ENCODE data around the gene FRRS1L. TPM values are rescaled to one million over a fixed set of nuclear protein-coding genes. Genes with fewer than 3 reads are reported as not detected.

FRRS1L gene
- total and polyA plus RNA-seq, 2 of the 4 experiments (the other 2 are of a cell fraction): under 0.01 to 0.05 TPM

- peaks cover 17% of the 10 kb centered on the region for H3K36me3 ChIP-seq (ENCODE audit: control insufficient read depth, insufficient read depth, low read length)
- peak; percentile 48 for ATAC-seq (ENCODE audit: low read depth)
Measured at GRCh38 chr9:109088221-109088620, 78.8 kb downstream of the FRRS1L start.

More at GRCh38 chr9:109088221-109088620, 78.8 kb downstream of the FRRS1L start:
- Histone ChIP-seq H2BK5ac (ENCODE audit: low read depth, low read length, poor library complexity, severe bottlenecking) (no peak overlapping the region), H2AFZ (replicated peaks; ENCODE audit: low read length, poor library complexity) (no peak overlapping the region), H2AK9ac (replicated peaks; ENCODE audit: low read depth, low read length, poor library complexity) (no peak overlapping the region), H3K23ac (ENCODE audit: low read depth, low read length) (no peak overlapping the region), H3K4me1 (ENCODE audit: control insufficient read depth, insufficient read depth, low read length) (no peaks in the 10 kb centered on the region; the same call in 1 of the 2 replicates), H3K27ac (ENCODE audit: insufficient read depth, low read length) (no peak overlapping the region), H3K9me3 (ENCODE audit: control insufficient read depth, insufficient read depth, low read length) (no peaks in the 10 kb centered on the region), H2BK15ac (ENCODE audit: low read depth, low read length) (no peak overlapping the region; the same call in 2 of the 3 replicates), H4K8ac (ENCODE audit: low read depth in 2 of 2, low read length in 2 of 2) (no peak overlapping the region), H4K20me1 (ENCODE audit: insufficient read depth, low read length) (no peaks in the 10 kb centered on the region), H3K14ac (replicated peaks; ENCODE audit: low read depth, low read length) (no peak overlapping the region), H3K18ac (ENCODE audit: low read depth, low read length) (no peak overlapping the region), H2BK120ac (ENCODE audit: low read depth, low read length) (no peak overlapping the region), H3K9me1 (ENCODE audit: insufficient read depth, low read length) (0 out of 2 replicates have a peak, but pooled peaks cover 4% of the 10 kb centered on the region), H4K5ac (ENCODE audit: low read depth, low read length) (no peak overlapping the region), H3K79me1 (ENCODE audit: low read depth in 1 of 2, low read length in 2 of 2) (peaks cover 25 to 57% of the 10 kb centered on the region in 2 experiments), H2AK5ac (ENCODE audit: low read depth, low read length) (no peak overlapping the region), H3K9ac (ENCODE audit: low read depth, low read length) (no peak overlapping the region), H4K91ac (ENCODE audit: insufficient read depth, low read depth, low read length) (no peak overlapping the region), H3K4ac (ENCODE audit: low read depth, low read length) (no peak overlapping the region), H3K56ac (ENCODE audit: extremely low read depth, insufficient read depth, low read length) (no peak overlapping the region), H3K27me3 (ENCODE audit: control insufficient read depth, insufficient read depth, low read length) (no peaks in the 10 kb centered on the region), H3K4me3 (ENCODE audit: insufficient read depth, low read depth, low read length) (no peak overlapping the region), H3K4me2 (ENCODE audit: low read depth, low read length) (no peak overlapping the region), H2BK20ac (ENCODE audit: low read depth, low read length) (no peak overlapping the region)
- BruUV-seq (replicated peaks): no TSS peak
- intact Hi-C loops (cut with micrococcal nuclease) (no loop called here), in situ Hi-C loops (cut with MboI; ENCODE audit: low sequenced_read_pairs) (no loop called here), dilution Hi-C loops (cut with HindIII; ENCODE audit: low sequenced_read_pairs, unreplicated experiment) (no loop called here)
- ChIA-PET CTCF (no interaction called here), POLR2A (ENCODE audit: unreplicated experiment) (no interaction called here)
- TF ChIP-seq RAD21 (IDR thresholded peaks at IDR 0.05; ENCODE audit: low read length) (no peak), CEBPB (IDR thresholded peaks at IDR 0.05; ENCODE audit: low read depth, low read length) (peak; percentile 37; the same call in 1 of the 2 replicates), FOS (IDR thresholded peaks at IDR 0.05; ENCODE audit: low read depth, low read length) (no peak), RCOR1 (IDR thresholded peaks at IDR 0.05; ENCODE audit: insufficient replicate concordance, low read length) (no peak)
- no CpG with 5 or more reads among the region's 7 CpGs for WGBS, 2 experiments (ENCODE audit: extremely low coverage in 2 of 2, insufficient read length in 1 of 2)
- peak; percentile 47 for DNase-seq

Measured in IMR-90 (cell line).